GM12878 (cell line): ENCODE measurements around the gene GORASP2. TPM values are rescaled to one million over a fixed set of nuclear protein-coding genes. Genes with fewer than 3 reads are reported as not detected.

Experiments used
- BCL11A ChIP-seq: IDR thresholded peaks from 2 replicates; pipeline ENCODE4 v1.6.1; 2011; ENCODE audit warnings: low read depth, low read length
- CREM ChIP-seq: IDR thresholded peaks from 2 replicates; pipeline ENCODE4 v1.6.1; 2014; ENCODE audit warnings: antibody characterized with exemption, low read depth
- IKZF2 ChIP-seq, 2 experiments: fragments of 450-650 bp; IDR thresholded peaks; 2 replicates each; pipeline ENCODE4 v1.6.1; 2017; ENCODE audit warnings: mild to moderate bottlenecking in 2 of 2, moderate library complexity in 2 of 2
- IRF3 ChIP-seq: fragments of 450-650 bp; IDR thresholded peaks from 2 replicates; pipeline ENCODE4 v1.6.1; 2014; ENCODE audit warnings: mild to moderate bottlenecking
- PBX3 ChIP-seq: IDR thresholded peaks from 2 replicates; pipeline ENCODE4 v1.6.1; 2011; ENCODE audit warnings: mild to moderate bottlenecking, low read depth, low read length, moderate library complexity; ENCODE audit not compliant: insufficient replicate concordance
- PML ChIP-seq: IDR thresholded peaks from 2 replicates; pipeline ENCODE4 v1.6.1; 2012; ENCODE audit warnings: low read length, inconsistent platforms
- POU2F2 ChIP-seq: IDR thresholded peaks from 3 replicates; pipeline ENCODE4 v1.6.1; 2011; ENCODE audit warnings: low read depth, mild to moderate bottlenecking, low read length, borderline replicate concordance
- RBBP5 ChIP-seq: fragments of 200-600 bp; sonication (generic); conservative IDR thresholded peaks from 2 replicates; pipeline ENCODE4 v1.6.1; 2016
- SMAD1 ChIP-seq: fragments of 450-650 bp; IDR thresholded peaks from 2 replicates; pipeline ENCODE4 v1.6.1; 2018; ENCODE audit warnings: mild to moderate bottlenecking, low read depth; ENCODE audit not compliant: partially characterized antibody
- SRF ChIP-seq, 2 experiments: IDR thresholded peaks; 2 replicates each; pipeline ENCODE4 v1.6.1; 2011; ENCODE audit warnings: low read depth in 2 of 2, low read length in 2 of 2, mild to moderate bottlenecking in 1 of 2, moderate library complexity in 1 of 2
- TAF1 ChIP-seq: IDR thresholded peaks from 2 replicates; pipeline ENCODE4 v1.6.1; 2011; ENCODE audit warnings: mild to moderate bottlenecking, low read depth, low read length, borderline replicate concordance
- YY1 ChIP-seq: IDR thresholded peaks from 2 replicates; pipeline ENCODE4 v1.6.1; 2011; ENCODE audit warnings: low read depth, mild to moderate bottlenecking, low read length
- ZBTB40 ChIP-seq: fragments of 450-650 bp; IDR thresholded peaks from 2 replicates; pipeline ENCODE4 v1.6.1; 2016; ENCODE audit warnings: mild to moderate bottlenecking, moderate library complexity, borderline replicate concordance
- ZNF217 ChIP-seq: fragments of 450-650 bp; IDR thresholded peaks from 2 replicates; pipeline ENCODE4 v1.6.1; 2017; ENCODE audit warnings: antibody characterized with exemption, mild to moderate bottlenecking
- ZZZ3 ChIP-seq: IDR thresholded peaks from 2 replicates; pipeline ENCODE4 v1.6.1; 2011; ENCODE audit warnings: low read depth; ENCODE audit not compliant: control insufficient read depth, insufficient read length
- polyA plus RNA-seq, 11 experiments: library from polyadenylated mRNA; depleted of rRNA in 4 of 11; unstranded in 6 of 11; stranded (reverse) in 5 of 11; fragments of >200 nt; fragmentation: Nextera tagmentation in 4 of 11; fragmentation: Illumina TruSeq in 1 of 11; extraction: Ambion mirVana in 4 of 11; extraction: Trizol in 1 of 11; gene quantifications; 1 replicate in 1 of 11; 2 replicates in 10 of 11; pipeline versions ENCODE4 v1.2.1 to v1.2.3, GENCODE V29; 2011 to 2016; ENCODE audit warnings: inconsistent platforms in 2 of 11, missing spikeins in 2 of 11, low read depth in 1 of 11
- total RNA-seq, 4 experiments: library from RNA; depleted of rRNA in 3 of 4; stranded (reverse); fragments of >200 nt in 3 of 4; fragmentation: Illumina TruSeq in 1 of 4; extraction: Trizol in 1 of 4; gene quantifications; 2 replicates each; pipeline versions ENCODE4 v1.2.1 to v1.2.3, GENCODE V29; 2013 to 2021
- TF ChIP-seq, protein P1 (sequence below): IDR thresholded peaks from 2 replicates; pipeline ENCODE4 v1.6.1; 2012; ENCODE audit warnings: low read length, inconsistent platforms
- TF ChIP-seq, protein P2 (sequence below): fragments of 450-650 bp; IDR thresholded peaks from 2 replicates; pipeline ENCODE4 v1.6.1; 2016; ENCODE audit warnings: mild to moderate bottlenecking

GORASP2 gene
- total and polyA plus RNA-seq, 10 of the 15 experiments (the other 5 are each of a cell fraction or from before 2014, with no cell fraction given) = 26.3 to 169 (median 103) TPM

DNA sequence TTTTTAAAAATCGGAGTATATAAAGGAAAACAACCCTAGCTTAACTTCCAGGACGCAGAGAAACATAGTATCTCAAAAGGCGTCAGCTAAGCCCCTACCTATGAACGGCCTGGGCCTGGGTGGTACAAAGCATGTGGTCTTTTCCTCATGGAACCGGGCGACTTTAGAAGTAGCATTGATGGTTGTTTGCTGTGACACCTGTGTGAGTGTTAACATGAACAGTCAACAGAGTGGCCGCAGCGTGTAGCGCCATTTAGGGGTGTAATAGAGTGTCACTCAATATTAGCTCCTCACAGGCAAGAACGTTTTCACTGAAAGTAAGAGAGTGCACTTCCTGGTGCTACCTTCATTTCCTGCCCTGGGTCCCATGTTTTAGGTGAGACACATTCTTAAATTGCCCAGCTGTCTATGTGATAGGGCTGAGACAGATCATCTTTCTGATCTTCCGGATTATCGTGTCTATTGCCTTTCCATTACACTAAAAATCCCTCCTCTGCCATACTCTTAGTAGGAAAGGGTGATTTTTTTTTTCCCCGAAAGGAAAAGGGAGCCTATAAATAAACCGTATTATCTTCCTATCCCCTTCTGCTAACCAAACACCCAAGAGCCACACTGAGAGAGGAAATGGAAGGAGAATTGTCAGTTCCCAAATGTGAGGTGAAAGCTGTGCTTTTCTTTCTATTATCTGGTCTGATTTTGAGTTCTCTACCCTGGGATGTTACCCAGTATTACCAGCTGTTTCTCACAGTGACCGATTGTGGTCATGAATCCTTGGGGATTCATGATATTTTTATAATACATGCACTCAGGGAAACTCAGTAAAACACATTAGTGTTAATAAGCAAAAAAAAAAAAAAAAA lies 1.3 kb downstream of the GORASP2 start (continued):
- TF ChIP-seq YY1 (peak; percentile 92), RBBP5 (no peak), BCL11A (0 out of 2 replicates have a peak, but pooled peaks have one; percentile 26), SRF (IDR thresholded peaks at IDR 0.05; ENCODE audit: low read depth in 2 of 2, low read length in 2 of 2) (peak in 1 of 2 experiments; percentile 67; a peak in 1 of 4 replicates), ZBTB40 (peak; percentile 94), ZZZ3 (no peak), ZNF217 (no peak), CREM (peak; percentile 62; the same call in 1 of the 2 replicates), IKZF2 (IDR thresholded peaks at IDR 0.05) (peak in 1 of 2 experiments; percentile 33; a peak in 1 of 4 replicates), IRF3 (no peak), TAF1 (peak; percentile 90), POU2F2 (peak; percentile 41; the same call in 1 of the 3 replicates), PBX3 (peak; percentile 86), PML (peak; percentile 68; the same call in 1 of the 2 replicates), SMAD1 (peak; percentile 35)
- TF ChIP-seq, protein P1, sequence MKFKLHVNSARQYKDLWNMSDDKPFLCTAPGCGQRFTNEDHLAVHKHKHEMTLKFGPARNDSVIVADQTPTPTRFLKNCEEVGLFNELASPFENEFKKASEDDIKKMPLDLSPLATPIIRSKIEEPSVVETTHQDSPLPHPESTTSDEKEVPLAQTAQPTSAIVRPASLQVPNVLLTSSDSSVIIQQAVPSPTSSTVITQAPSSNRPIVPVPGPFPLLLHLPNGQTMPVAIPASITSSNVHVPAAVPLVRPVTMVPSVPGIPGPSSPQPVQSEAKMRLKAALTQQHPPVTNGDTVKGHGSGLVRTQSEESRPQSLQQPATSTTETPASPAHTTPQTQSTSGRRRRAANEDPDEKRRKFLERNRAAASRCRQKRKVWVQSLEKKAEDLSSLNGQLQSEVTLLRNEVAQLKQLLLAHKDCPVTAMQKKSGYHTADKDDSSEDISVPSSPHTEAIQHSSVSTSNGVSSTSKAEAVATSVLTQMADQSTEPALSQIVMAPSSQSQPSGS = peak; percentile 59
- TF ChIP-seq, protein P2, sequence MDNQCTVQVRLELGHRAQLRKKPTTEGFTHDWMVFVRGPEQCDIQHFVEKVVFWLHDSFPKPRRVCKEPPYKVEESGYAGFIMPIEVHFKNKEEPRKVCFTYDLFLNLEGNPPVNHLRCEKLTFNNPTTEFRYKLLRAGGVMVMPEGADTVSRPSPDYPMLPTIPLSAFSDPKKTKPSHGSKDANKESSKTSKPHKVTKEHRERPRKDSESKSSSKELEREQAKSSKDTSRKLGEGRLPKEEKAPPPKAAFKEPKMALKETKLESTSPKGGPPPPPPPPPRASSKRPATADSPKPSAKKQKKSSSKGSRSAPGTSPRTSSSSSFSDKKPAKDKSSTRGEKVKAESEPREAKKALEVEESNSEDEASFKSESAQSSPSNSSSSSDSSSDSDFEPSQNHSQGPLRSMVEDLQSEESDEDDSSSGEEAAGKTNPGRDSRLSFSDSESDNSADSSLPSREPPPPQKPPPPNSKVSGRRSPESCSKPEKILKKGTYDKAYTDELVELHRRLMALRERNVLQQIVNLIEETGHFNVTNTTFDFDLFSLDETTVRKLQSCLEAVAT = 0 out of 2 replicates have a peak, but pooled peaks have one; percentile 33
